Astrocyte of the cerebellum (primary cell): ENCODE data around the gene KDM4B.
"Not testable (repeated sequence)": the region's sequence is repeated elsewhere in the genome, so short reads cannot be mapped to it uniquely, and the experiment has no call there.

ENCODE experiments used
- DNase-seq: peaks from one replicate; pipeline ENCODE4 v3.0.0-alpha.2; 2011; ENCODE audit warnings: low read depth
- H3K4me3 ChIP-seq: 2 replicates; pipeline ENCODE4 v1.5.1; 2011; ENCODE audit warnings: mild to moderate bottlenecking, low read depth, low read length, moderate library complexity
- CTCF ChIP-seq: IDR thresholded peaks from 2 replicates; pipeline ENCODE4 v1.5.1; 2012; ENCODE audit warnings: low read length, low read depth, moderate library complexity, mild to moderate bottlenecking; ENCODE audit errors: missing control alignments
- in situ Hi-C: cut with HindIII; loops from 2 replicates; pipeline ENCODE4 v1.10.0; 2017; ENCODE audit warnings: low sequenced_read_pairs

Gene KDM4B

GRCh38 chr19:4952945-4953344 is 16.0 kb upstream of the KDM4B start:
- no peak overlapping the region for H3K4me3 ChIP-seq
- DNase-seq: no peak
- no peak for TF ChIP-seq CTCF
- in situ Hi-C loops: no loop called here

GRCh38 chr19:4954320-4955149 is 14.4 kb upstream of the KDM4B start:
- in situ Hi-C loops, DNase-seq, H3K4me3 ChIP-seq: not testable (repeated sequence)

- no peak for DNase-seq
- no peak for TF ChIP-seq CTCF
- H3K4me3 ChIP-seq: no peak overlapping the region
- in situ Hi-C loops: no loop called here
These were observed 13.6 kb upstream of the KDM4B start for GRCh38 chr19:4955274-4955673.

- in situ Hi-C loops: no loop called here
- TF ChIP-seq CTCF: no peak
- no peak for DNase-seq
- H3K4me3 ChIP-seq: no peak overlapping the region
These were observed 10.9 kb upstream of the KDM4B start for GRCh38 chr19:4957981-4958380.

- TF ChIP-seq CTCF: no peak
- no peak overlapping the region for H3K4me3 ChIP-seq
- no peak for DNase-seq
These were observed 6.8 kb upstream of the KDM4B start for GRCh38 chr19:4962085-4962619.

GRCh38 chr19:4965061-4965460 is 3.9 kb upstream of the KDM4B start:
- DNase-seq: no peak
- in situ Hi-C loops: no loop called here
- no peak for TF ChIP-seq CTCF

More at GRCh38 chr19:4962085-4962619, 6.8 kb upstream of the KDM4B start:
- in situ Hi-C loops: no loop called here

GRCh38 chr19:4966591-4966990 is 2.3 kb upstream of the KDM4B start:
- in situ Hi-C loops: no loop called here
- TF ChIP-seq CTCF: no peak
- H3K4me3 ChIP-seq: no peak overlapping the region
- no peak for DNase-seq

More at GRCh38 chr19:4965061-4965460, 3.9 kb upstream of the KDM4B start:
- no peak overlapping the region for H3K4me3 ChIP-seq
